Breast epithelium (tissue), 3 donors: ENCODE measurements around the gene EHMT2.

Experiments used
- POLR2A ChIP-seq: fragments of 450-650 bp; IDR thresholded peaks from one replicate; pipeline ENCODE4 v1.6.1; 2016; ENCODE audit warnings: antibody characterized with exemption, mild to moderate bottlenecking, moderate library complexity
- POLR2AphosphoS5 ChIP-seq, 3 donors: sonication (generic); formaldehyde crosslinking; IDR thresholded peaks; one replicate each; pipeline ENCODE4 v1.6.1; 2017; ENCODE audit warnings: antibody characterized with exemption in 3 of 3
- TF ChIP-seq, protein P1 (sequence below), 3 donors: fragments of 450-650 bp; IDR thresholded peaks; one replicate each; pipeline ENCODE4 v1.5.1; 2016 to 2017; ENCODE audit warnings: antibody characterized with exemption in 3 of 3, mild to moderate bottlenecking in 3 of 3, moderate library complexity in 3 of 3

DNA sequence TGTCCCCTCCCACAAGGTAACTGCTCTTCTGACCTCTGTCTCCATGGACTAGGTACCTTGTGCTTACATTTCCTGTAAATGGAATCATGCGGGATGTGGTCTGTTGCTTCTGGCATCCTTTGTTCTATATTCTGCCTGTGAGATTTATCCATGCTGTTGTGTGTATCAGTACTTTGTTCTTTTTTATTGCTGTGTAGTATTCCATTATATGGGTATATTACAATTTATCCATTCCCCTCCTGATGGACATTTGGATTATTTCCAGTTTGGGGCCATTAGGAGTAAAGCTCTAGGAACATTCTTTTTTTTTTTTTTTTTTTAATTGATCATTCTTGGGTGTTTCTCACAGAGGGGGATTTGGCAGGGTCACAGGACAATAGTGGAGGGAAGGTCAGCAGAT lies 33.5 kb upstream of the EHMT2 start:
- no peak for TF ChIP-seq POLR2AphosphoS5 (IDR thresholded peaks at IDR 0.05)
- TF ChIP-seq, protein P1, sequence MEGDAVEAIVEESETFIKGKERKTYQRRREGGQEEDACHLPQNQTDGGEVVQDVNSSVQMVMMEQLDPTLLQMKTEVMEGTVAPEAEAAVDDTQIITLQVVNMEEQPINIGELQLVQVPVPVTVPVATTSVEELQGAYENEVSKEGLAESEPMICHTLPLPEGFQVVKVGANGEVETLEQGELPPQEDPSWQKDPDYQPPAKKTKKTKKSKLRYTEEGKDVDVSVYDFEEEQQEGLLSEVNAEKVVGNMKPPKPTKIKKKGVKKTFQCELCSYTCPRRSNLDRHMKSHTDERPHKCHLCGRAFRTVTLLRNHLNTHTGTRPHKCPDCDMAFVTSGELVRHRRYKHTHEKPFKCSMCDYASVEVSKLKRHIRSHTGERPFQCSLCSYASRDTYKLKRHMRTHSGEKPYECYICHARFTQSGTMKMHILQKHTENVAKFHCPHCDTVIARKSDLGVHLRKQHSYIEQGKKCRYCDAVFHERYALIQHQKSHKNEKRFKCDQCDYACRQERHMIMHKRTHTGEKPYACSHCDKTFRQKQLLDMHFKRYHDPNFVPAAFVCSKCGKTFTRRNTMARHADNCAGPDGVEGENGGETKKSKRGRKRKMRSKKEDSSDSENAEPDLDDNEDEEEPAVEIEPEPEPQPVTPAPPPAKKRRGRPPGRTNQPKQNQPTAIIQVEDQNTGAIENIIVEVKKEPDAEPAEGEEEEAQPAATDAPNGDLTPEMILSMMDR (IDR thresholded peaks at IDR 0.05) = no peak
- no peak for TF ChIP-seq POLR2A
